HEK293 (cell line): ENCODE data around the gene BCCIP.

ENCODE experiments used
- CTCF ChIA-PET: fragments of 350-600 bp; formaldehyde crosslinking; extraction: SDS; loops from one replicate; lab custom pipeline; 2021; ENCODE audit warnings: antibody characterized with exemption; lab: Yijun Ruan, JAX
- POLR2A ChIA-PET: fragments of 300-600 bp; formaldehyde crosslinking; extraction: SDS; loops from one replicate; lab custom pipeline; 2020; ENCODE audit warnings: antibody characterized with exemption, inconsistent platforms; lab: Yijun Ruan, JAX
- H3K27ac ChIP-seq: fragments of 200-500 bp; sonication (Bioruptor generic); 2 replicates; pipeline ENCODE4 v1.5.1; 2014; ENCODE audit warnings: low read depth, low read length, control low read depth, inconsistent platforms; ENCODE audit errors: extremely low read depth
- H3K36me3 ChIP-seq, 2 experiments: fragments of 200-500 bp in 1 of 2; sonication (Bioruptor generic) in 1 of 2; 1 replicate in 1 of 2; 2 replicates in 1 of 2; pipeline ENCODE4 v1.5.1; 2014 to 2017; ENCODE audit warnings: inconsistent platforms in 2 of 2, low read length in 2 of 2; ENCODE audit not compliant: control insufficient read depth in 2 of 2, insufficient read depth in 1 of 2
- H3K4me1 ChIP-seq: fragments of 200-500 bp; sonication (Bioruptor generic); 2 replicates; pipeline ENCODE4 v1.5.1; 2014; ENCODE audit warnings: mild to moderate bottlenecking, low read length, inconsistent platforms; ENCODE audit not compliant: control insufficient read depth, insufficient read depth
- H3K4me3 ChIP-seq: 2 replicates; pipeline ENCODE4 v1.5.1; 2011; ENCODE audit warnings: low read depth, mild to moderate bottlenecking, control low read depth, low read length, moderate library complexity
- H3K9me3 ChIP-seq: fragments of 200-500 bp; sonication (Bioruptor generic); 2 replicates; pipeline ENCODE4 v1.5.1; 2014; ENCODE audit warnings: low read depth, low read length, inconsistent platforms; ENCODE audit not compliant: control insufficient read depth, insufficient read depth
- KLF1 ChIP-seq: fragments of 450-650 bp; formaldehyde crosslinking; IDR thresholded peaks from 2 replicates; pipeline ENCODE4 v1.5.1; 2016; ENCODE audit warnings: missing biosample characterization, missing genetic modification characterization
- SCRT1 ChIP-seq: fragments of 450-650 bp; formaldehyde crosslinking; IDR thresholded peaks from 2 replicates; pipeline ENCODE4 v1.5.1; 2016; ENCODE audit warnings: missing biosample characterization, missing genetic modification characterization, borderline replicate concordance
- SCRT2 ChIP-seq: fragments of 450-650 bp; formaldehyde crosslinking; IDR thresholded peaks from 2 replicates; pipeline ENCODE4 v1.5.1; 2016; ENCODE audit warnings: missing biosample characterization, missing genetic modification characterization
- ZNF132 ChIP-seq: fragments of 450-650 bp; formaldehyde crosslinking; IDR thresholded peaks from 2 replicates; pipeline ENCODE4 v1.5.1; 2017; ENCODE audit warnings: missing biosample characterization, missing genetic modification characterization, borderline replicate concordance
- ZNF140 ChIP-seq: fragments of 450-650 bp; formaldehyde crosslinking; IDR thresholded peaks from 2 replicates; pipeline ENCODE4 v1.5.1; 2016; ENCODE audit warnings: missing biosample characterization, missing genetic modification characterization
- ZNF16 ChIP-seq: fragments of 450-650 bp; formaldehyde crosslinking; IDR thresholded peaks from 2 replicates; pipeline ENCODE4 v1.5.1; 2016; ENCODE audit warnings: low read depth, missing biosample characterization, missing genetic modification characterization
- ZNF239 ChIP-seq: fragments of 450-650 bp; formaldehyde crosslinking; IDR thresholded peaks from 2 replicates; pipeline ENCODE4 v1.5.1; 2016; ENCODE audit warnings: missing biosample characterization, missing genetic modification characterization
- ZNF274 ChIP-seq, 2 experiments: fragments of 200-500 bp in 1 of 2; fragments of 450-650 bp in 1 of 2; sonication (Bioruptor generic) in 1 of 2; formaldehyde crosslinking in 1 of 2; IDR thresholded peaks; 2 replicates each; pipeline versions ENCODE4 v1.5.1 to v1.6.1; 2014 to 2016; ENCODE audit warnings: borderline replicate concordance in 1 of 2, inconsistent platforms in 1 of 2, low read length in 1 of 2, missing biosample characterization in 1 of 2, missing genetic modification characterization in 1 of 2
- ZNF404 ChIP-seq: fragments of 450-650 bp; formaldehyde crosslinking; IDR thresholded peaks from 2 replicates; pipeline ENCODE4 v1.5.1; 2017; ENCODE audit warnings: missing biosample characterization, missing genetic modification characterization
- ZNF558 ChIP-seq: fragments of 450-650 bp; formaldehyde crosslinking; IDR thresholded peaks from 2 replicates; pipeline ENCODE4 v1.5.1; 2016; ENCODE audit warnings: missing biosample characterization, missing genetic modification characterization
- ZNF623 ChIP-seq: fragments of 450-650 bp; formaldehyde crosslinking; IDR thresholded peaks from 2 replicates; pipeline ENCODE4 v1.5.1; 2016; ENCODE audit warnings: missing biosample characterization, missing genetic modification characterization
- ZNF664 ChIP-seq: fragments of 450-650 bp; formaldehyde crosslinking; IDR thresholded peaks from 2 replicates; pipeline ENCODE4 v1.5.1; 2016; ENCODE audit warnings: missing biosample characterization, missing genetic modification characterization
- ZNF670 ChIP-seq: fragments of 450-650 bp; formaldehyde crosslinking; IDR thresholded peaks from 2 replicates; pipeline ENCODE4 v1.5.1; 2016; ENCODE audit warnings: missing biosample characterization, missing genetic modification characterization, low read depth
- ZNF837 ChIP-seq: fragments of 450-650 bp; formaldehyde crosslinking; IDR thresholded peaks from 2 replicates; pipeline ENCODE4 v1.5.1; 2016; ENCODE audit warnings: missing biosample characterization, missing genetic modification characterization
- ZSCAN16 ChIP-seq: fragments of 450-650 bp; formaldehyde crosslinking; IDR thresholded peaks from 2 replicates; pipeline ENCODE4 v1.5.1; 2016; ENCODE audit warnings: missing biosample characterization, missing genetic modification characterization
- TF ChIP-seq, protein P1 (sequence below): fragments of 450-650 bp; formaldehyde crosslinking; IDR thresholded peaks from 2 replicates; pipeline ENCODE4 v1.5.1; 2017; ENCODE audit warnings: missing biosample characterization, missing genetic modification characterization
- TF ChIP-seq, protein P2 (sequence below): fragments of 450-650 bp; formaldehyde crosslinking; IDR thresholded peaks from 2 replicates; pipeline ENCODE4 v1.5.1; 2016; ENCODE audit warnings: missing biosample characterization, missing genetic modification characterization

Gene BCCIP

GRCh38 chr10:125857185-125857760 is 33.9 kb downstream of the BCCIP start:
- ChIA-PET POLR2A (interaction anchor here (0.6 kb wide), 1 partner anchor 50 kb away, joined by 3 read pairs; no protein-coding TSS in a partner anchor), CTCF (interaction anchor here (0.9 kb wide), 1 partner anchor 12 kb away, joined by 4 read pairs; no protein-coding TSS in a partner anchor)
- Histone ChIP-seq H3K27ac (no peak overlapping the region), H3K4me1 (no peaks in the 10 kb centered on the region), H3K4me3 (no peak overlapping the region), H3K36me3 (peaks cover 11 to 38% of the 10 kb centered on the region in 2 experiments), H3K9me3 (no peaks in the 10 kb centered on the region)
- TF ChIP-seq SCRT2 (tag by site-specific recombination): 0 out of 2 replicates have a peak, but pooled peaks have one; percentile 40
- TF ChIP-seq KLF1 (tag by site-specific recombination): no peak

DNA sequence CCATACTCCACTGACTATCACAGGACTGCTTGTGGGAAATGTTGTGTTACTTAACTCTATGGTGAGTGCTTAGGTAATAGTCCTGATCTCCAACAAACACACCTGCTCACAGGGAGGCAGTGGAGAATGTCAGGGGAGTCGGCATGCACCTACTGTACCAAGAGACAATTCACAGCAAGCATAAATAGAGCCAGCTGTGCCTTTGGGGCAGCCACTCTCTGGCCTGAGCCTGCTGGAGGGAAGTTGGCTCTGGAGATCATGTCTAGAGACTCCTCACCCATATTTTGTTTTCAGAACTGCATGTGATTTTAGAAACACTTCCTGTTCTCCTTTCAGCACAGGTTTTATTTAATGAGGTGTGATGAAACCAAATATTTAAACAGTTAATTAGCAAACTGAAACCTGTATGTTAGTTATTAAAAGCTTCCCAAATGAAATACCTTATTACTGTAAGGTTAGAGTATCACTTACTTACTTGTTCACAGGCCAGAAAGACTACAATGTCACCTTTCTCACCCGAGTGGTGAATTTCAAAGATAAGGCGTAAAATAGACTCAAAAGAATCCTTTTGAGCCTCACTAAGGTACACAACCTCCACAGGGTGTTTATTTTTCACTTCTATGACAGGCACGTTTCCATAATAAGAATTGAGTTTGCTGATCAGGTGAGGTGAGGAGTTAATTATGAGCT is 35.9 kb downstream of the BCCIP start:
- ChIA-PET POLR2A (no interaction called here), CTCF (interaction anchor here (1.0 to 2.8 kb wide), 2 partner anchors 9 to 12 kb away, joined by 4 to 11 read pairs; no protein-coding TSS in a partner anchor)
- peaks cover 9 to 29% of the 10 kb centered on the region in 2 experiments for H3K36me3 ChIP-seq
- H3K4me1 ChIP-seq: no peaks in the 10 kb centered on the region
- H3K9me3 ChIP-seq: no peaks in the 10 kb centered on the region
- no peak for TF ChIP-seq ZNF274 (IDR thresholded peaks at IDR 0.05; ENCODE audit: low read length)
- TF ChIP-seq ZNF274 (tag by site-specific recombination; IDR thresholded peaks at IDR 0.05; ENCODE audit: borderline replicate concordance): no peak
- no peak for TF ChIP-seq ZSCAN16 (tag by site-specific recombination)
- no peak for TF ChIP-seq ZNF670 (tag by site-specific recombination)
- TF ChIP-seq SCRT1 (tag by site-specific recombination): no peak
- no peak for TF ChIP-seq ZNF132 (tag by site-specific recombination)
- TF ChIP-seq ZNF239 (tag by site-specific recombination): no peak
- TF ChIP-seq, protein P1, sequence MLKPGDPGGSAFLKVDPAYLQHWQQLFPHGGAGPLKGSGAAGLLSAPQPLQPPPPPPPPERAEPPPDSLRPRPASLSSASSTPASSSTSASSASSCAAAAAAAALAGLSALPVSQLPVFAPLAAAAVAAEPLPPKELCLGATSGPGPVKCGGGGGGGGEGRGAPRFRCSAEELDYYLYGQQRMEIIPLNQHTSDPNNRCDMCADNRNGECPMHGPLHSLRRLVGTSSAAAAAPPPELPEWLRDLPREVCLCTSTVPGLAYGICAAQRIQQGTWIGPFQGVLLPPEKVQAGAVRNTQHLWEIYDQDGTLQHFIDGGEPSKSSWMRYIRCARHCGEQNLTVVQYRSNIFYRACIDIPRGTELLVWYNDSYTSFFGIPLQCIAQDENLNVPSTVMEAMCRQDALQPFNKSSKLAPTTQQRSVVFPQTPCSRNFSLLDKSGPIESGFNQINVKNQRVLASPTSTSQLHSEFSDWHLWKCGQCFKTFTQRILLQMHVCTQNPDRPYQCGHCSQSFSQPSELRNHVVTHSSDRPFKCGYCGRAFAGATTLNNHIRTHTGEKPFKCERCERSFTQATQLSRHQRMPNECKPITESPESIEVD (tag by site-specific recombination): no peak
- TF ChIP-seq, protein P2, sequence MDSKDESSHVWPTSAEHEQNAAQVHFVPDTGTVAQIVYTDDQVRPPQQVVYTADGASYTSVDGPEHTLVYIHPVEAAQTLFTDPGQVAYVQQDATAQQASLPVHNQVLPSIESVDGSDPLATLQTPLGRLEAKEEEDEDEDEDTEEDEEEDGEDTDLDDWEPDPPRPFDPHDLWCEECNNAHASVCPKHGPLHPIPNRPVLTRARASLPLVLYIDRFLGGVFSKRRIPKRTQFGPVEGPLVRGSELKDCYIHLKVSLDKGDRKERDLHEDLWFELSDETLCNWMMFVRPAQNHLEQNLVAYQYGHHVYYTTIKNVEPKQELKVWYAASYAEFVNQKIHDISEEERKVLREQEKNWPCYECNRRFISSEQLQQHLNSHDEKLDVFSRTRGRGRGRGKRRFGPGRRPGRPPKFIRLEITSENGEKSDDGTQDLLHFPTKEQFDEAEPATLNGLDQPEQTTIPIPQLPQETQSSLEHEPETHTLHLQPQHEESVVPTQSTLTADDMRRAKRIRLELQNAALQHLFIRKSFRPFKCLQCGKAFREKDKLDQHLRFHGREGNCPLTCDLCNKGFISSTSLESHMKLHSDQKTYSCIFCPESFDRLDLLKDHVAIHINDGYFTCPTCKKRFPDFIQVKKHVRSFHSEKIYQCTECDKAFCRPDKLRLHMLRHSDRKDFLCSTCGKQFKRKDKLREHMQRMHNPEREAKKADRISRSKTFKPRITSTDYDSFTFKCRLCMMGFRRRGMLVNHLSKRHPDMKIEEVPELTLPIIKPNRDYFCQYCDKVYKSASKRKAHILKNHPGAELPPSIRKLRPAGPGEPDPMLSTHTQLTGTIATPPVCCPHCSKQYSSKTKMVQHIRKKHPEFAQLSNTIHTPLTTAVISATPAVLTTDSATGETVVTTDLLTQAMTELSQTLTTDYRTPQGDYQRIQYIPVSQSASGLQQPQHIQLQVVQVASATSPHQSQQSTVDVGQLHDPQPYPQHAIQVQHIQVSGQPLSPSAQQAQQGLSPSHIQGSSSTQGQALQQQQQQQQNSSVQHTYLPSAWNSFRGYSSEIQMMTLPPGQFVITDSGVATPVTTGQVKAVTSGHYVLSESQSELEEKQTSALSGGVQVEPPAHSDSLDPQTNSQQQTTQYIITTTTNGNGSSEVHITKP (tag by site-specific recombination): no peak
- no peak for TF ChIP-seq ZNF664 (tag by site-specific recombination)
- no peak overlapping the region for H3K27ac ChIP-seq
- H3K4me3 ChIP-seq: no peak overlapping the region

- no peak for TF ChIP-seq ZNF558 (tag by site-specific recombination)
- no peak for TF ChIP-seq ZNF140 (tag by site-specific recombination)
- TF ChIP-seq ZNF837 (tag by site-specific recombination): no peak
- TF ChIP-seq ZNF404 (tag by site-specific recombination): no peak
- TF ChIP-seq ZNF623 (tag by site-specific recombination): no peak
- TF ChIP-seq ZNF16: no peak
- Histone ChIP-seq H3K4me1 (no peaks in the 10 kb centered on the region), H3K36me3 (peaks cover 21 to 27% of the 10 kb centered on the region in 2 experiments), H3K27ac (no peak overlapping the region), H3K9me3 (no peaks in the 10 kb centered on the region), H3K4me3 (no peak overlapping the region)
- ChIA-PET CTCF (interaction anchor here (0.6 to 1.5 kb wide), 3 partner anchors 17 to 703 kb away, joined by 3 to 6 read pairs (median 4); no protein-coding TSS in a partner anchor), POLR2A (no interaction called here)
Observed at GRCh38 chr10:125865120-125865519, 41.8 kb downstream of the BCCIP start.
